Ovary (tissue), 9 donors: ENCODE results near the gene PPM1M. TPM values are rescaled to one million over a fixed set of nuclear protein-coding genes. Genes with fewer than 3 reads are reported as not detected.
A peak's percentile ranks its signal among the peaks of the same experiment; 100 is the strongest.

Experiments
- DNase-seq, 5 donors: peaks; one replicate each; pipeline ENCODE4 v3.0.0-alpha.2; 2019 to 2020
- H3K27ac ChIP-seq, 2 donors: fragments of 200-600 bp; one replicate each; pipeline versions ENCODE4 v1.5.1 to v1.8.0; 2019 to 2022
- H3K27me3 ChIP-seq: fragments of 200-600 bp; one replicate; pipeline ENCODE4 v1.8.0; 2022
- H3K36me3 ChIP-seq: fragments of 200-600 bp; sonication (generic); one replicate; pipeline ENCODE4 v1.5.1; 2019
- H3K4me1 ChIP-seq: one replicate; pipeline ENCODE4 v1.8.1; 2013; ENCODE audit warnings: mild to moderate bottlenecking, moderate library complexity; ENCODE audit not compliant: insufficient read depth
- H3K4me3 ChIP-seq: fragments of 200-600 bp; sonication (generic); one replicate; pipeline ENCODE4 v1.5.1; 2017
- H3K9me3 ChIP-seq, 2 donors: fragments of 200-600 bp in 1 of 2; sonication (generic) in 1 of 2; one replicate each; pipeline versions ENCODE4 v1.5.1 to v1.8.1; 2013 to 2019; ENCODE audit warnings: mild to moderate bottlenecking in 1 of 2, moderate library complexity in 1 of 2
- CTCF ChIP-seq, 3 donors: fragments of 450-650 bp in 2 of 3; fragments of 200-600 bp in 1 of 3; IDR thresholded peaks; one replicate each; pipeline versions ENCODE4 v1.5.1 to v1.8.0; 2016 to 2022; ENCODE audit warnings: antibody characterized with exemption in 3 of 3, mild to moderate bottlenecking in 1 of 3
- EP300 ChIP-seq: sonication (generic); formaldehyde crosslinking; IDR thresholded peaks from one replicate; pipeline ENCODE4 v1.6.1; 2017; ENCODE audit warnings: antibody characterized with exemption
- POLR2A ChIP-seq: fragments of 450-650 bp; IDR thresholded peaks from one replicate; pipeline ENCODE4 v1.6.1; 2017; ENCODE audit warnings: antibody characterized with exemption, mild to moderate bottlenecking, moderate library complexity
- WGBS, 3 donors: extraction: QIAGEN DNeasy Blood & Tissue Kit in 1 of 3; methylation state at CpG; one replicate each; pipeline versions ENCODE4 v1.1.5 to v1.1.7; 2013 to 2017; 5-methylcytosine and 5-hydroxymethylcytosine counted together
- intact Hi-C, 4 donors: fragments of 100-400 bp; cut with DNase I; formaldehyde crosslinking; loops; one replicate each; pipeline versions ENCODE4 v1.11.0 to v1.15.1; 2022 to 2023
- polyA plus RNA-seq, 2 donors: library from polyadenylated mRNA; stranded (reverse); fragments of 200-250 nt in 1 of 2; fragments of 350-450 nt in 1 of 2; fragmentation: Illumina TruSeq in 1 of 2; extraction: RNeasy Lipid Tissue Mini Kit (QIAGEN cat#74804) in 1 of 2; gene quantifications; one replicate each; pipeline ENCODE4 v1.2.3, GENCODE V29; 2013 to 2014
- total RNA-seq, 7 donors: library from RNA; depleted of rRNA in 2 of 7; stranded (reverse); fragments of >200 nt in 2 of 7; fragmentation: NEBNext Ultra II Directional in 3 of 7; extraction: Animal tissue kit (Norgen Biotek cat#: 25700) in 3 of 7; gene quantifications; one replicate each; pipeline versions ENCODE4 v1.1.0 to v1.2.4, GENCODE V29; 2016 to 2023
- donor health status: DM: no; HTN: no; CAD: no; lungs with moderate emphysema.
- donor health status: DM: no; HTN: no; CAD: no.
- donor health status: Bipolar disorder and iron deficiency.
- donor health status: DM: yes; HTN: yes; CAD: no.
- donor health status: DM: no; HTN: no; CAD: no.
- donor health status: DM: yes; HTN: yes; CAD: no.

PPM1M gene
- total and polyA plus RNA-seq, 9 donors, result 15.4 to 48.4 (median 25.7) TPM

GRCh38 chr3:52246264-52246620, 683 bp downstream of the PPM1M start:
- H3K4me1 ChIP-seq, result peaks cover 5% of the 10 kb centered on the region
- TF ChIP-seq POLR2A, result no peak
- no peak for TF ChIP-seq EP300
- no peak for TF ChIP-seq CTCF (IDR thresholded peaks at IDR 0.05)
- H3K9me3 ChIP-seq, result no peaks in the 10 kb centered on the region
- DNase-seq, result no peak
- H3K27ac ChIP-seq, result peak overlapping the region; percentile 73 to 83
- peak overlapping the region; percentile 43 for H3K4me3 ChIP-seq
- no peaks in the 10 kb centered on the region for H3K36me3 ChIP-seq
- 19 to 21% (median 20%) methylated on average over 8 of the region's 8 CpGs for WGBS, 3 donors
- no peaks in the 10 kb centered on the region for H3K27me3 ChIP-seq
- intact Hi-C loops, result no loop called here

- Histone ChIP-seq H3K36me3 (no peaks in the 10 kb centered on the region), H3K27me3 (no peaks in the 10 kb centered on the region), H3K27ac (peak overlapping the region; percentile 73 to 83), H3K4me3 (no peak overlapping the region), H3K4me1 (peaks cover 5% of the 10 kb centered on the region), H3K9me3 (no peaks in the 10 kb centered on the region)
- TF ChIP-seq EP300, result no peak
- TF ChIP-seq CTCF (IDR thresholded peaks at IDR 0.05), result no peak
- no peak for TF ChIP-seq POLR2A
- DNase-seq, result peak in 1 of 5 donors; percentile 19
- intact Hi-C loops, result no loop called here
- 85 to 89% (median 87%) methylated on average over 14 of the region's 14 CpGs for WGBS, 3 donors
These were observed 1.3 kb downstream of the PPM1M start for GRCh38 chr3:52246728-52247408.

- H3K9me3 ChIP-seq, result no peaks in the 10 kb centered on the region
- no peak overlapping the region for H3K4me3 ChIP-seq
- H3K27me3 ChIP-seq, result no peaks in the 10 kb centered on the region
- WGBS, 3 donors, result 94 to 97% (median 96%) methylated on average over 7 of the region's 7 CpGs
- intact Hi-C loops, result no loop called here
- no peak for DNase-seq
- no peaks in the 10 kb centered on the region for H3K36me3 ChIP-seq
- H3K27ac ChIP-seq, result no peak overlapping the region
- TF ChIP-seq CTCF (IDR thresholded peaks at IDR 0.05) (no peak), POLR2A (no peak)
- H3K4me1 ChIP-seq, result peaks cover 5% of the 10 kb centered on the region
These were observed 2.0 kb downstream of the PPM1M start for GRCh38 chr3:52247409-52248164.

- TF ChIP-seq CTCF (IDR thresholded peaks at IDR 0.05) (no peak), EP300 (no peak), POLR2A (no peak)
- no peaks in the 10 kb centered on the region for H3K9me3 ChIP-seq
- no peak overlapping the region for H3K27ac ChIP-seq
- DNase-seq, result peak in 1 of 5 donors; percentile 14
- 85 to 91% (median 88%) methylated on average over 10 of the region's 10 CpGs for WGBS, 3 donors
- H3K36me3 ChIP-seq, result no peaks in the 10 kb centered on the region
- no peaks in the 10 kb centered on the region for H3K27me3 ChIP-seq
- intact Hi-C loops, result no loop called here
- no peak overlapping the region for H3K4me3 ChIP-seq
- H3K4me1 ChIP-seq, result peaks cover 5% of the 10 kb centered on the region
These were observed 2.6 kb downstream of the PPM1M start for GRCh38 chr3:52248165-52248541.
